GM06990 (cell line): Measurements from ENCODE around the gene PHOX2B.

ENCODE experiments used
- DNase-seq: peaks from one replicate; pipeline ENCODE4 v3.0.0-alpha.2; 2011; ENCODE audit not compliant: insufficient read length; ENCODE audit errors: extremely low read depth
- H3K27me3 ChIP-seq: replicated peaks from 2 replicates; pipeline ENCODE4 v1.6.0; 2011; ENCODE audit warnings: low read length; ENCODE audit not compliant: control insufficient read depth, insufficient read depth
- H3K36me3 ChIP-seq: 2 replicates; pipeline ENCODE4 v1.5.1; 2011; ENCODE audit warnings: low read length; ENCODE audit not compliant: control insufficient read depth, insufficient read depth
- H3K4me3 ChIP-seq: replicated peaks from 2 replicates; pipeline ENCODE4 v1.5.1; 2011; ENCODE audit warnings: low read depth, mild to moderate bottlenecking, control low read depth, low read length
- TF ChIP-seq, protein P1 (sequence below): IDR thresholded peaks from 2 replicates; pipeline ENCODE4 v1.5.1; 2011; ENCODE audit warnings: low read length, control low read depth, mild to moderate bottlenecking, inconsistent platforms; ENCODE audit not compliant: insufficient read depth, poor library complexity, severe bottlenecking

Gene PHOX2B

DNA sequence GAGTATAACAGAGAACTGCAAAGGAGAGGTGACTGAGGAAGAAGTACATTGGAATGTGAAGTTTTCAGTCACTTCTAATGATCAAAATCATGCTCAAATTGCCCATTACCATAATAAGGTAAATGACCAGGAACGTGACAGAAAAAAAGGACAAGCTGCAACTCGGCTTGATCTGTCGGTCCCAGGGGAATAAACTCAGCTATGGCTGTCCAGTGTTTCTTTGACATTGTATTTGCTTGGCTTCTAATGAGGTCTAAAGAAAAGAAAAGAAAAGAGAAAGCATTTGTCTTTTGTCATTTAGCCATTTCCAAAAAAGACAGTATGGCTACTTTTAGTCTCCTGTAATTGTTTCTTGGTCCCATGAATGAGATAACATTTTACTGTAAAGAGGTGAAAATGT is 25.2 kb downstream of the PHOX2B start:
- H3K36me3 ChIP-seq: no peaks in the 10 kb centered on the region
- DNase-seq: no peak
- TF ChIP-seq, protein P1, sequence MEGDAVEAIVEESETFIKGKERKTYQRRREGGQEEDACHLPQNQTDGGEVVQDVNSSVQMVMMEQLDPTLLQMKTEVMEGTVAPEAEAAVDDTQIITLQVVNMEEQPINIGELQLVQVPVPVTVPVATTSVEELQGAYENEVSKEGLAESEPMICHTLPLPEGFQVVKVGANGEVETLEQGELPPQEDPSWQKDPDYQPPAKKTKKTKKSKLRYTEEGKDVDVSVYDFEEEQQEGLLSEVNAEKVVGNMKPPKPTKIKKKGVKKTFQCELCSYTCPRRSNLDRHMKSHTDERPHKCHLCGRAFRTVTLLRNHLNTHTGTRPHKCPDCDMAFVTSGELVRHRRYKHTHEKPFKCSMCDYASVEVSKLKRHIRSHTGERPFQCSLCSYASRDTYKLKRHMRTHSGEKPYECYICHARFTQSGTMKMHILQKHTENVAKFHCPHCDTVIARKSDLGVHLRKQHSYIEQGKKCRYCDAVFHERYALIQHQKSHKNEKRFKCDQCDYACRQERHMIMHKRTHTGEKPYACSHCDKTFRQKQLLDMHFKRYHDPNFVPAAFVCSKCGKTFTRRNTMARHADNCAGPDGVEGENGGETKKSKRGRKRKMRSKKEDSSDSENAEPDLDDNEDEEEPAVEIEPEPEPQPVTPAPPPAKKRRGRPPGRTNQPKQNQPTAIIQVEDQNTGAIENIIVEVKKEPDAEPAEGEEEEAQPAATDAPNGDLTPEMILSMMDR: no peak
- no peaks in the 10 kb centered on the region for H3K27me3 ChIP-seq
- H3K4me3 ChIP-seq: no peak overlapping the region

DNA sequence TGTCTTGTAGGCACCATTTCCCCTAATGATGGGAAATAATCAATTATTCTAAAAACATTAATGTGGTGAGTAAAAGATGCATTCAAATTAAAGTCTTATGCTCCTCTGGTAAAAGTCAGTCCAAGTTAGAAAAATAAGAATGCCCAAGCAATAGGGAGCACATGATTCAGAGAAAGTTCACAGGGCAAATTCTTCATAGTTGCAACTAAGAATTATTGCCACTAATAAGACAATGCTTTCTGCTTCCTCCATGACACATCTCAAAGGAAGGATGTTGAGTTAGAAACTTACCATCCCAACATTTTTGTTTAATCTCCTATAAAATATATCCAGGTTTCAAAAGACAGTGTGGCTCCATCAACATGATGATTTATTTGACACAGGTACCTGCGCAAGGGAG is 26.3 kb downstream of the PHOX2B start:
- H3K4me3 ChIP-seq: no peak overlapping the region
- DNase-seq: no peak
- no peaks in the 10 kb centered on the region for H3K27me3 ChIP-seq
- H3K36me3 ChIP-seq: no peaks in the 10 kb centered on the region
- TF ChIP-seq, protein P1: no peak

DNA sequence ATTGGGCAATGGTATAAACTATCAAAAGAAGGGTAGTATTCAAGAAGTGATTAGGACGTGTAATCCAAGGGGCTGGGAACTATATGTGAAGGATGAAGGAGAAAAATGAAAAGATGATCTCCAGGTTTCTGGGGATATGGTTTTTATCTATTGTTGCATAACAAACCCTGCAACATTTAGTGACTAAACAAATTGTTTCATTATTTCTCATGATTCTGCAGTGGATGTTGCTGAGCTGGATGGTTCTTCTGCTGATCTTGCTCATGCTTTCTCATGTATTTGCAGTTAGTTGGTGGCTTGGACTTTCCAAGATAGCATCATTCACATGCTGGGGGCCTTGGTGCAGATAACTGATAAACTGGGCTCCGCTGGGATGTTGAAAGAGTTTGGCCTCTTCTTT is 29.1 kb downstream of the PHOX2B start:
- DNase-seq: no peak
- no peaks in the 10 kb centered on the region for H3K27me3 ChIP-seq
- no peaks in the 10 kb centered on the region for H3K36me3 ChIP-seq
- TF ChIP-seq, protein P1: no peak
- no peak overlapping the region for H3K4me3 ChIP-seq

DNA sequence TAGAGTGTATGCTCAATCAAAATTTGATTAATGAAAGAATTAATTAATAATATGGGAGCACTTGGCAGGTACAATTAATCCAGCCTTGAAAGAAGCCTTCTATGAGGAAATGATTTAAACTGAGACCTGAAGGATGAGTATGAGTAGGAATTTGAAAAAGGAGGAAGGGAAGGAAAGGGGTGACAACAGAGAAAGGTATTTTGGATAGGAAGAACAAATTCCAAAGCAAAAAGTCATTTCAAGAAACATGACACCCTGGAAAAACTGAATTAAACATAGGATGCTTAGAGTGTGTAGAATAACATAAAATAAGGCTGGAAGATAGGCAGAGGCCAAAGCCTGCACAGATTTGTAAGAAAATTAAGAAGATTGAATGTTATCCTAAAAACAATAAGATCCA is 29.6 kb downstream of the PHOX2B start:
- Histone ChIP-seq H3K4me3 (no peak overlapping the region), H3K36me3 (no peaks in the 10 kb centered on the region), H3K27me3 (no peaks in the 10 kb centered on the region)
- no peak for DNase-seq
- TF ChIP-seq, protein P1: no peak

DNA sequence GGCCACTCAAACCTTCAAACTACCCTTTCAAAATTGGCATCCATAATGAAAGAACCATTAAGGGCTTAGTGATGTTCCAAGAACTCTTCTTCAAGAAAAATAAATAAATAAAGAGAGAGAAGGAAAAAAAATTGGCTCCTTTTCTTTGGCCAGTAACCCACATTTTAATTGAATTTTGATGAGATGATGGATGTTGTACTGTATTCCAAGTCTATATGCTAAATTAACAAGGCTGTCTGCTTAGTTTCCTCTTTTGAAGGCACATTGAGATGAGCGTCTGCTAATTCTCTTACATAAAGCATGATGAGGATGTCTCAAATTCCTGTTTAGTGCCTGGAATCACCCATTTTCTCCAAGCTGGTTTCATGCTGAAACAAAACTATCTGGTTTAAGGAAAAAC is 33.4 kb downstream of the PHOX2B start:
- no peaks in the 10 kb centered on the region for H3K36me3 ChIP-seq
- H3K27me3 ChIP-seq: no peaks in the 10 kb centered on the region
- TF ChIP-seq, protein P1: no peak
- no peak overlapping the region for H3K4me3 ChIP-seq
- DNase-seq: no peak

DNA sequence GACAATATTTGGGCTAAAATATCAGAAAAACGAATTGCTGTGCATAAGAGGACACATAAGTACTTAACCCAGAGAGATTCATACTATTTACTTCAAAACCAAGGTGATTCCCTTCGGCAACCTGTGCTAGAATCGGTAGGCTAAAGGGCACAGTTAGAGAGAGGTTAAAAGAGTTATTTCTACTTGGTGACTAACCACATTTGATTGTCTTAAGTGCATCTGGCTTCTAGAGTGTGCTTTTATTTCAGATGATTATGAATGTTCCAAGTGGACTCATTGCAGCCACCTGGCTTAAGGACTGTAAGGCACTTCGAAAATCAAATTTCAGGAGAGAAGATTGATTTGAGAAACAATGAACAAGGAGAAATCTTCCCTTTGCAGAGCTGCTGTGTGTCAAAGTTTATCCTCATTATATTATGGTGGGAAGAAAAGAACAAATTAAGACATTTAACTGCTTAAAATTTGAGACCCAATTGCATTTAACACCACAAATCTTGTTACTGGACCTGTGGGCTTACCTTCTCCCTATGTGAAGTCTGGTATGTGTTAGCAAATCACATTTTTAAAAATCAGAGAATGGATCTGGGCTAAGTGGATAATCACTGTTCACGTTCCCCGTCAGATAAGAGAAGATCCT is 34.0 kb downstream of the PHOX2B start:
- TF ChIP-seq, protein P1: no peak
- DNase-seq: no peak

More for the DNA sequence above, 34.0 kb downstream of the PHOX2B start:
- Histone ChIP-seq H3K27me3 (no peaks in the 10 kb centered on the region), H3K36me3 (no peaks in the 10 kb centered on the region), H3K4me3 (no peak overlapping the region)
